HG03139 (cell line): ENCODE measurements around the gene GRIP1.

Source experiments
- ATAC-seq: cut with Tn5 transposase; IDR thresholded peaks from one replicate; pipeline ENCODE4 v1.9.1; 2021; ENCODE audit not compliant: unreplicated experiment

Gene GRIP1

DNA sequence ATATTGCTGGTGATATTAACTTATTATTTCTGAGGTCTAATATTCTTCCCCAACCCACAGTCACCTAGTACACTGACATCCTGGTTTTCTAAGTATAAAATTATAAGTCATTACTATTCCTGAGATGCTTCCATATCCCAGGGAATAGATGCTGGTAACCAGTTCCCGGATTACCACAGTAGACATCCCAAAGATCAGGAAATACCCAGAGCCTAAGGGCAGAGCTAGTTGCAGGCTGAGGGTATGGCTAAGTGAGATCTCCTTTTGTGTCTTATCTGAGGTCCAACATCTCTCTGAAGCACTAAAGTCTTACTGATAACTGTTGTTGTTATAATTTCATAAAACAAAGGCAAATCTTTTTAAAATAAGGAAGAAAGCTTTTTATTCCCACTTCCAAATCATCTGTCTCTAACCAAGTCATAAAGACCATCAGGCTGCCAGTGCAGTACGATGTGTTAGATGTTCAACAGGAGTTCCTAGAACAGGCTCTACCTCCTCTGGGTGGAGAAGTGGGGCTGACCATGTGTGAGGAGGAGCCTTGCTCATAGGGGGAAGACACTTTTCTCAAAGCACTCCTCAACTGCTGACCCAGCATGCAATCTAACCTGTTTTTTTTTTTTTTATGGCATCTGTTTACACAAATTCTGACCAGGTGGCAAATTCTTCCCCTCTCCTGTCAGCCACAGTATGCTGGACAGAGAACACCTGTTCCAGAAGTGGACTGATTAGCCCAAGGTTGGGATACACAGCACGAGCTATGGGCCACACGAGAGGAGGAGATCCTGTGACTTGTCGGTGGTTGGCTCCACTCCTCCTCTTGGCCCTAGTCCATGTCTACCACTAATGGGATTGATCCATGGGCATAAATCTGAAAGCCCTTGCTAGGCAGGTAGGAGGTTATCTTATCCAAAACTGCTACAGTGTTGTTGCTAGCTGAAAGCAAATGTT, 16.1 kb upstream of the GRIP1 start:
- no peak for ATAC-seq

DNA sequence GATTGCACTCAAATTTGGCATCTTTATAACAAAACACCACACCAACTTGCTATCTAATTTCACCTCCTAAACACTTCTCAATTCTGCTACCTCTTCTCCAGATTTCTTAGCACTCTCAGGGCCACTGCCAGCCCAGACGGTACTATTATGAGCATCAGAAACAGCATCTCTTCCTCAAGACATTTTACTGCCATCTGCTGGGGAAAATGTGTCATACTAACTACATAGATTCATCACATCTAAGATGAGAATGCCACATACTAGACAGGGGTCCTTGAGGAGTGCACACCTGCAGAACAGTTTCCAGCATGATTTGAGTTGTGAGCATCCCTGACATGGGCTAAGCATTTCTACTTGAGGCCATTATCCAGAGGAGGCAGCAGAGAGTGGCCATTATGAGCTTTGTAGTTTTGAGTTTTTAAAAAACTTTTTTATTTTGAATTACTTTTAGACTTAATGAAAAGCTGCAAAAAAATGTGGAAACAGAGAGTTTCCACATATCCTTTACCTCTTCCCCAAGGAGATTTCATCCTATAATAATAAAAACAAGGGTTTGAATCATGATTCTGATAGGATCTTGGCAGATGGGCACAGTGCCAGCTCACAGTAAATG, 15.1 kb upstream of the GRIP1 start:
- peak; percentile 78 for ATAC-seq

DNA sequence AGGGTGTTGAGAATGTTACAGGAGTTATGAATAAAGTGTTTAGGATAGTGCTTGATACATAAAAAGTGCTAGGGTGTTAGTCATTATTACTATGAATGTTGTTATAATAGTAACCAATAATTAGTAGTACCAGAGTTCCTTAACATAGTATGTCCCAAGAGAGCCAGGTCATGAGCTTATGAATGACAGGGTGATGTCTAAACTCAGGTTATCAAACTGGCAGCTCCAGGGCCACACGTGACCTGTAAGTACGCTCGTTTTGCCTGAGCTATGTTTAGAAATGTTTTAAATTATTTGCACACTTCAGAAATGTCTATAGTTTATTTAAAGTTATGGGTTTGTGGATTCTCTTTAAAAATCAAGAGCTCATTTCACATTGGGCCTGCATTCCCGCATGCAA, 14.1 kb upstream of the GRIP1 start:
- ATAC-seq: no peak

DNA sequence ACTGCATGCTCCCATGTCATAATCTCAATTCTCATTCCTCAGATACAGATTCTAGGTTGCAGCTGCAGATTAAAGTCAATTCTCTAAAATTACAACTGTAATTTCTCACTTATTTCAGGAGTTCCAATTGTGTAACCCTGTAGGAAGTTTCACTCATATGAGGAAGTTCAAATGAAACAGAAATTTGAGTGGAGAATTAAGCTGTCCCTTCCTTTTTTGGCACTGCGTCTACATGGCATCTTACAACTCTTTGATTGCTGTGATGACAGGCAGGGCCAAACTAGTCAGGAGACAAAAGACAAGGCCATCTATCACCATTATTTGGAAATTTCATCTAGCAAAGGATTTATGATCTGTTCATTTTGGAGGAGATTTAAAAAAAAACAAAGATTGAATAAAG, 13.3 kb upstream of the GRIP1 start:
- no peak for ATAC-seq

DNA sequence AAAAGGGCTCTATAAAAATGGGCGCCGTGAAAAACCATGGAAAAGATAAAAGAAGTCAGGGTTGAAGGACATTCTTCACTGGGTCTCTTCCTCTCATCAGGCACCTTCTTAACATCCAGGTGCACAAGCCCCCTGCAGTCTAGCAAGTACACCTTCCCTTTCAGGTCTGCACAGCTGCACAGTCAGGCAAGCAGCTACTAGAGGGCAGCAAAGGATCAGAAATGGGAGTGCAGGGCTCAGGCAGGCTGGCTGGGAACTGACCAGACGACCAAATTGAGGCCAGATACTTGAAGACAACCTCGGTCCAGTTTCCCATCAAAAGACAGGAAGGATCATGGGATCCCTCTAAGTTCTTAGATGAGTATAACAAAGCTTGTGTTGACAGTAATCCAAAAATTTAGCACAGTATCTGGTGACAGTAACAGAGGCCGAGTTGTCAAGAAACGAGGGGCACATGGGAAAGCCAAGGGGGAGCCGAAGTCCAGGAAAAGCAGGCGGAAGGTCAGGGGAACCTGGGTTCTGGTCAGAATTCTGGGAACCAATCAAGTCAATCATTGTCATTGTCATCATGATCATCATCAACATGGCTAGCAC, 10.1 kb upstream of the GRIP1 start:
- ATAC-seq: no peak

DNA sequence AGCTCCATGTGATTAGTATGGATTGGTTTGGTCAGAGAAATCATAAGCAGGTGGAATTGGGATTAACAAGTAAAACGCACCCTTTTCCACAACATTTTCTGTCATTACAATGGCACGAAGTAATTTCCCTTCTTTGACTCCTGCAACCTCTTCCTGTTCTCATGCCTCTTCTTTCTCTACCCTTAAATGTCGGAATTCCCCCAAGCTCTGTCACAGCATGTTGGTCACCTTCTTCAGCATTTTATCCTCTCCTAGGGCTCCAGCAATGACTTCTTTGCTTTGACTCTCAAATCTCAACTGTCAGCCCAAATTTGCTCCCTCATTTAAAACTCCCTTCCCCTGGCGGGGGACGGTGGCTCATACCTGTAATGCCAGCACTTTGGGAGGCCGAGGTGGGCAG, 5.3 kb upstream of the GRIP1 start:
- no peak for ATAC-seq

DNA sequence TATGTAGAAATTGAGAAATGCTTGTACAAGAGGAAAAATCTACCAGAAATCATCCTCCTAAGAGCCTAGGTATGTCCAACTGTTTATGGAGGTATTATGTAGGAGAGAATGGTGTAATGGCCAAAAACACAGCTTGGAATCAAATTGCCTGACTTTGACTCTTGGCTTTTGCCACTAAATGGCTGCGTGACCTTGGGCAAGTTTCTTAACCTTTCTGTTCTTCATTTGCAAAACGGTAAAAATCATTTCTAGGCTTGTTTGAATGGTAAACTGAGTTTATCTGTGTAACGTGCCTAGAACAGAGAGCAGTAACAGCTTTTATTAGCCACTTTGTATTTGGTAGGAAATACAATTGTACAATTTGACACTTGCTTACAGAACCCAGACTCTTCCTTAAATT, 4.9 kb upstream of the GRIP1 start:
- ATAC-seq: no peak

DNA sequence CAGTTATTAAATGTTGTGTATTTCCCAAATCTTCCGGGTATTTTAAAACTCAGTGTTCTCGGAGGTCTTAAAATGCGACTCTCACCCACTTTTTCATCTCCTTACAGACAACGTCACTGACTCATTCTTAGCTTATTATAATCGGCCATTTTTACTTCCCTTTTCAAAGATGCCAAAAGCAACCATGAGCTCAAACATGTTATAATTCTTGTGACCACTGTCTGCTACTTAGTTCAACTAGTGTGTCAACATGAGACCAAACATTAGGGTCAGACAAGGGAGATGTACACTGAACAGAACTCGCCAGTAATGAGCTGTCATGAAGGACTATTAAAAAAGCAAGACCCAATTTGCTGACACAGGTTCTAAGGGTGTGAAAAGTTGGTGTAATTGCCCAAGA, 4.2 kb upstream of the GRIP1 start:
- no peak for ATAC-seq

DNA sequence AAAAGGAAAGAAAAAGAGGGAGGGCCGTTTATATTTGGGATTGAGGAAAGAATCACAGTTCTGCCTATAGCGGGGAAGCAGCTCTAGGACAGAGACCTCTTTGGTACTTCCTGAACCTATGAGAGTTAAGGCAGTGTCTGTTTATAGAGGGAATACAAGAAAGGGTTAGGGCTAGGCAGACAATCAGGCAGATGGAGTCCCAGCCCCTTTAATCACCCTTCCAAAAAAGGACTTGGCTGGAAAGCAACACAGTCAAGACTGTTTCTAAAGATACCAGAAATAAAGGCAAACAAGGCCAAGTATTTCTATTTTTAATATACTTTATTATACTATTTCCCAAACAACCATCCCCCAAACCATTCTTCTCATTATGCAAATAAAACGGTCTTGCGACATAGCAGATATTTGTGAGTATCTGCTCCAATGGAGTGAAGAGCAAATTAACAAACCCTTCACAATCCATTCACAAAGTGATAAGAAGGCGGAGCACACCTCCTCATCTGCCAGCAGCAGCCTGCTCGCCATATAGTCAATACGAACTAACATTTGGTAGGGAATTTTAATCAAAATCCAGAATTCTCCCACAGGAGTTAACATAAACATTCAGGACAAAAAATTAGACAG, 697 bp upstream of the GRIP1 start:
- ATAC-seq: no peak

DNA sequence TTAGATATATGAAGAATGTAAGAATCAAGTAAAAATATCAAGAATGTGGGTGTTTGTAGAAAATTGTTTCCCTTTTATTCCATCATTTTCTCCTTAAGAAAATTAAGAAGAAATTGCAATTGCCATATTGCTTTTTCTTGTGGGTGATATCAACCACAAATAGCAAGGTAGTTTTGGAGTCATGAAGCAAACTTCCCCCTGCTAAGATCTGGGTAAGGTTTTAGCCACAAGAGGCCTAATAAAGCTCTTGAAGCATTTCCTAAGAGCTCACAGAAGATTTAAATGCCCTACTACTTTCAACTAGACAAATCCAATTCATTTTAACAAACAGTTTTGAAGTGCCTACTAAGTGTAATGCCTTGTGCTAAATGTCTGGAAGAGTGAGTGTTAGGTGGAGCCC, 2.6 kb downstream of the GRIP1 start:
- ATAC-seq: no peak

DNA sequence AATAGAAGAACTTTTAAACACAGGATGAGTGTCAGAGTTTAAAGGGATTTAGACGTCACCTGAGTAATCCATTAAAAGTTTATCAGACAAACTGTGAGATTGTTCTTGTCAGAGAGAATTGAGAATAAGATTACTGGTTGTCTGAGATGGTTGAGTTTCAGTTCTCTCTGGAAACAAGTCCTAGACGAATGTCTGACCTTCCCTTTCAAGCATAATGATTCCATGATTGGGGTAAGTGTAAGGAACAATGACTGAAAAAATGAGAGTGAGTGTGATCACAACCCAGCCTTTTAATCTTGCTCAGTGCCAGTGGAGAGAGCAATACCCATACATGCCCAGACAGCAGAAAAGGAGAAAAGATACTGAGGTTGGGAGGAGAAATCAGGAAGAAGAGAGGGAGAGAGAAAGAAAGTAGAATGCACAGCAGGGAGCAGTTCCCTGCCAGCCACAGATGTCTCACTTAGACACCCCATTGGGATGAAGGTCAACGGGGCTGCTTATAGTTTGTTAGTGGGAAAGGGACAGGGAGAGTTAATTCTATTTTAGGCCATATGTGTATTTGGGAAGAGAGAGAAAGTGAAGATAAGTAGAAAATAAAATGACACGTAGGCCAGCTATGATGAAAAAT, 4.3 kb downstream of the GRIP1 start:
- ATAC-seq: no peak

DNA sequence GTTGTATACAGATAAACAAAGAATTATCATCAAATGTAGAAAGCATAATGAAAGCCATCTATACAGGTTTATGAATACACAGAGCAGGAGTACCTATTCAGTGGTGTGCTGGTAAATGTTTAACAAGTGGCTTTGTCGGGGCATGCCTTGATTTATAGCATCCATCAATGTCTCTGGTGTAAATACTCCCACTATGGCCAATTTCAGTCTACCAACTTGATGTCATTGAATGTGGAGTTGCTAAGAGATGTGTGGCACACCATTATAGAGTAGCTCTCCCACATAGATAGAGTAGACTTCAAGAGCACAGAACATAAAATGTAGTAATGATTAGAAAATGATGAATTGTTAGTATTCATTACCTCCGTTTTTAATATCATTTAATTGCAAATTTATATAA, 9.3 kb downstream of the GRIP1 start:
- ATAC-seq: no peak

DNA sequence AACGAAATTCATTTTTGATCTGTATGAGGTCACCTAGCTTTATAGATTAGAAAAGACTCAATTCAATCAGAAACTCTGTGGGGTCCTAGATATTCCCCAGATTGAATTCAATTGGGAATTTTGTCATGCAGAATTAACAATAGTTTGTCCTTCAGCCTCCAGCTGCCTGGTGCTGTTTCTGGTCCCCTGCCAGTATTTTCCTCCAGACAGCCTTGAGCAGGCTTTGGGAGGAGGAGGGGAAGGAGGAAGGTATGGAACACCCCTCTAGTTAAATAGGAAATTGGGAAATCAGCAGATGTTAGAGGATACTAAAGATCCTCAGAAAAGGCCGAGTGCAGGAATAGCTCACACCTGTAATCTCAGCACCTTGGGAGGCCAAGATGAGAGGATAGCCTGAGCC, 10.6 kb downstream of the GRIP1 start:
- no peak for ATAC-seq

DNA sequence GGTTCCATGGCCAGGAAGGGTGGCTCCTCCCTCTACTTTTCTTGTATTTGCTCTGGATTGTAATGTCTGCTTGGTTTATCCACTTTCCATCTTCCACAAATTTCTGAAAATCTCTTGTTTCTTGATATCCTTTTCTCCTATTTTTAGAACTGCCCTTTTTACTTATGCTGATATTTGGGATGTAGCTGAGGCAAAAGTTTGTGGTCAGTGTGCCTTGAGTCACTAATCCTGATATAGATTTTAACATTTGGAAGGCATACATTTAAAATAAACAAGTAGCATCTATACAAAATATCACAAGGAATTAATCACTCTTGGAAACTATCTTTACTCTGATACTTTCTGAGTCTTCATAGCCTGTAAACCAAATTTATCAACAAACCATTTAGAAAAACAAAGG, 11.0 kb downstream of the GRIP1 start:
- ATAC-seq: no peak

DNA sequence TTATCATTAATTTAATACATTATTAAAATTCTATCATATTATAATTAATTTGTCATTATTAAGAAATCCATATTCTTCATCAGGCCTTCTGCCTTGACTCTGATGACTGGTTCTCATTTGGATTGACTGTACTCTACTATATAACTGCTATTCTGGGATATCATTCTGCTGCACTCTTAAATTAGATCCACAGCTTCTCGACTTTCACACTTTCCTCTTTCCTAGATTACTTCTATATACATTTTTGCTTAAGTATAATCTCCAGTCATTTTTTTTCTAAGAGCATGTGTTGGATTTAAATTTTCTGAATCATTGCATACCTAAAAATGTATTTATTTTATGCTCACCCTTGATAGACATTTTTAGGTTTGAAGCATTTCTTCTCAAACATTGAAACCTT, 12.4 kb downstream of the GRIP1 start:
- ATAC-seq: no peak

DNA sequence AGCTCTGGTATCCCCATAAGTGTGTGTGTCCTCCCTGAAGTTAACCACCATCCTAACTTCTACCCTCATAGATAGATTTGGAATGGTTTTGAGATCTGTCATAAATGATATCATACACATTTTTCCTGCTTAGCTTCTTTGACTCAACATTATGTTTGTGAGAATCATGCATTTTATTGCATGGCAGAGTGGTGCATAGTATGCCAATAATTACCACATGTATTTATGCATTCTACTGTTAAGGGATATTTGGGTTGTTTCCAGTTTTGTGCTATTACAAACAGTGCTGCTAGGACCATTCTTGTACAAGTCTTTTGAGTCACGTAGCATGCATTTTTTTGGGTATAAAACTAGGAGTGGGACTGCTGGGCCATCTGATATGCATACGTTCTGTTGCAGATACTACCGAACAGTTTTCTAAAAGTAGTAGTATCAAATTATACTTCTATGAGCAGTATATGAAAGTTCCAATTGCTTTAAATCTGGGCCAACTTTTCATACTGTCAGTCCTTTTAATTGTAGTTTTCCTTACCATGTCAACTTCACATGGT, 13.4 kb downstream of the GRIP1 start:
- ATAC-seq: no peak

DNA sequence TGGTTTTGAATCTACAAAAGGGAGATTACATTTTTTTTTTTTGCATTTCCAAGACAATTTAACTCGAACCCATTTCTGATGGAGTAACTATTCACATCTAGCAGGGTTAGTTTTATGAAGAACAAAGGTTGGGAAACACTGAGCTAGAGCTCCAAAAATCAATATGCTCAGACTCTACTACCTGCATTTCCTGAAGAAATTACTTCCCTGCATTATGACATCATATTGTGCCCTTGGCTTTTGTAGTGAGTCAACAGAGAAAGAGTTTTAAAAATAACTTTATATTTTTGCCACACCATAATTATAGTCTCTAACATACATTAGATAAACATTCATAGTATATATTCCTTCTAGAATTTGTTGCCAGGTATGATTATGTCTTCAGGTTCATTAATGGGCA, 14.8 kb downstream of the GRIP1 start:
- no peak for ATAC-seq

DNA sequence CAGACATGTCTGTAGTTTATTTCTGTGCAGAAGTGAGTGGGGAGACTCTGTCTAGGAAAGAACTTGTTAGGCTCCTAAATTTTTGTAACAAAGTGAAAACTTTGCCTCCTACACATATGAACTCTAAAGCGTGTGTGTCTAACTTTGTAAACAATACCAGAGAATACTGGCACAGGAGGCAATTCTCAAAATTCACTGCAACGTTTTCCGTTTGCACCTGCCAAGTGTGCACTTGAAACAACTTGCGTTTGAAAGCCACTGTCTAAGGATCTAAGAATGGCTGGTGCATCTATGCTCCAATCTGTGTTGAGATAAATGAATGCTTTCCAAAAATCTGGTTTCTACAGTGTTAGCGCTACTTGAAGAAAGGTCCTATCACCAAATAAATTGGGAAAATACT, 15.3 kb downstream of the GRIP1 start:
- ATAC-seq: no peak

DNA sequence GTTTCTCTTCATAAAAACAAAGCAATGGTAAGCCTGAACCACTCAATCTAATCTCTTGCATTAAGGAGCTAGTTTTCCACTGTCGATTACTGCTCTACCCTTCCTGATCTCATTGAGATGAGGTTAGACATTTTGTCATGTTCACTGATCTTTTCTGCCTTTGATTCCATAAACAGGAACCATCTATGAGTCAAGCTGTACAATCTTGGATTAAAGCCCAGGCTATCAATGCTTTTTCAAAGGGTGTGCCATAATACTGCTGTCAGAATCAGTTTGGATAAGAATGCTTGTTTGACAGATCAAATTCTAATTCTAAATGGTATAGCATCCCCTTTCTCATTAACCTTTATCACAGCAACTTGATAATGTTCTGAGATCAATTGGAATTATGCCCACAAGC, 16.1 kb downstream of the GRIP1 start:
- no peak for ATAC-seq

DNA sequence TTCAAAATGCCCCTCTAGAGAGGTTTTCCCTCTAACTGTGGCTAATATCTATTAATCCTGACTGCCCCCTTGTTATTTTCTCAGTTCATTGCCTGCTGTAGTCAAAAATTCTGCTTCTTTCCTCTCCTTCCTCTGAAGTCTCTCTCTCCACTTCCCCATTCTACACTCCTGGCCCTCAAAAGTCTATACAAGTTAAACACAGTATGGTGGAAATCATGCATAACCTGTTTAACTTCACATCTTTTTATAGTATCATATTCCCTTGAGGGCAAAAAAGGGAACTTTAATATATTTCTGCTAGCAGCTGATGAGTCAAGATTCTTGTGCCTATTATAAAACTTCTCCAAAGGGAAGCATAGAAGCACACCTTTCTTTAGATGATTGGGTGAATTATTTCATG, 16.7 kb downstream of the GRIP1 start:
- ATAC-seq: no peak

DNA sequence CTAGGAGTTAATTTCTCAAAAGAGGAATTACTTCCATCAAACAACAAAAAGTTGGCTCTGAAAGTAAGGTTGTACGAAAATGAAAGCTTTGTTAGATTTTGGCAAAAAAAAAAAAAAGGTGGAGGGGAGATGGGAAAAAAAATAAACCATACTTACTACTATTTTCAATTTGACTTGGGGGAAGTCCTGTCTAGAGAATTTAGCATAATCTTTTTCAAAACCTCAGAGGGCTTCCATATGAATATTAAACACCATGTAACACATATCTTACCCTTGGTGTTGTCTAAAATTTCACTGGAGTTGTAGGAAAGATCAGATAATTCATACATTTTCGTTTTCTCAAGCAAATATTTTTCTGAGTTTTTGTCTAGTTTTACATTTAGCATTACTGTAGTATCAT, 17.5 kb downstream of the GRIP1 start:
- no peak for ATAC-seq
